ENCODE results near the gene PAX8.

PAX8 gene

GRCh38 chr2:113181258-113182051 lies 97.3 kb downstream of the PAX8 start:
- DNase-seq: no peak

DNA sequence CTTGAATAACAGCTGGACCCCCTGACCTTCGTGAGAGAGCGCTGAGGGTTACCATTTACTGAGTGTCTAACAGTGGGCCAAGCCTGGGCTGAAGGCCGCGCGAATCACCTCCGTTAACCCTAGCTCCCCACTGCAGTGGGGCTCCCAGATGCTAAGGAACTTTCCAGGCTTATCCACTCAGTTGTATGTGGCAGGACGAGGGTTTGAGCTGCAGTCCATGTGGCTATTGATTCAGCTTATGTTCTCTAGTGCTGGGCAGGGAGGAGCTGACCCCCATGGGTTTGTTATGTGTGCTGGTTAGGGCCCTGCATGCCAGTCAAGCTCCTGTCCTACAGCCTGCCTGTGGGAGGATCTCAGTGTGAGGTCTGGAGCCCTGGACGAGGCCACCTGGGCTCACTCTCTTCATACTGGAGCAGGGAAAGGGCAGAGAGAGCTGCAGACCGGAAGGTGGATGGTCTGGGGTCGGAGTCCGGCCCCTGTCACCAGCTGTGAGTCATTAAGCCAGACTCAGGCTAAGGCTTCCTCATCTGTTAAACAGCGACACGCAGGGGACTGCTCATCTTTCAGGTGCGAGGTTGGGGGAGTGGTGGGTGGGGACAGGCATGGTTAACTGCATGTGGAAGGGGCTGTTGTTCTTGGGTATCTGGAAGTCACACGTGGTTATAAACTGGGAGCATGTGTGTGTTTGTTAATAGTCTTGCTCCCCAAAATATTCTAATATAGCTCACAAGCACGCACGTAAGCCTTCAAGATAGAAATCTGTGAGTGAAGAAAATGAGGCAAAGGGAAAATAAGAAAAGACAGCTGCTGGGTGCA lies 98.4 kb downstream of the PAX8 start:
- DNase-seq: no peak

DNA sequence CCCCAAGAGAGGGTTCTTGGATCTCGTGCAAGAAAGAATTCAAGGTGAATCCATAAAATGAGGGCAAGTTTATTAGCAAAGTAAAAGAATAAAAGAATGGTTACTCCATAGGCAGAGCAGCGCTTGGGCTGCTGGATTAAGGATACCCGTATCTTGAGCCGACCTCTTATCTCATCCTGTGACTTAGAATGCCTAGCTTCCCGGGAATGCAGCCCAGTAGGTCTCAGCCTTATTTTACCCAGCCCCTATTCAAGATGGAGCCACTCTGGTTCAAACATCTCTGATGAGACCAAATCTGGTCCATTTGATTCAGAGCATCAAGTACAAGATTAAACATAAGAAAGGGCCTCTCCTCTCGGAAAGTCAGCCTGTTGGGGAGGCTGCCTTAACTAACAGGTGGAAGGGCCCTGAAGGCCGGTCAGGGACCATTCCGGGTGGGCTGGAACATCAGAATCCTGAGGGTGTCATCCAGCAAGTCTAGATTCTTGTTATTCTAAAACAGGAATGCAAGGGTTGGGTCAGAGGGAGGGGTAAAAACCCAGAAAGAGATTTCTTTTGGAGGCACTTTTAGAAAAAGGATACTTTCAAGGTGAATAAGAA lies 99.2 kb downstream of the PAX8 start:
- no peak for DNase-seq

GRCh38 chr2:113178891-113179290 lies 99.8 kb downstream of the PAX8 start:
- DNase-seq: no peak

DNA sequence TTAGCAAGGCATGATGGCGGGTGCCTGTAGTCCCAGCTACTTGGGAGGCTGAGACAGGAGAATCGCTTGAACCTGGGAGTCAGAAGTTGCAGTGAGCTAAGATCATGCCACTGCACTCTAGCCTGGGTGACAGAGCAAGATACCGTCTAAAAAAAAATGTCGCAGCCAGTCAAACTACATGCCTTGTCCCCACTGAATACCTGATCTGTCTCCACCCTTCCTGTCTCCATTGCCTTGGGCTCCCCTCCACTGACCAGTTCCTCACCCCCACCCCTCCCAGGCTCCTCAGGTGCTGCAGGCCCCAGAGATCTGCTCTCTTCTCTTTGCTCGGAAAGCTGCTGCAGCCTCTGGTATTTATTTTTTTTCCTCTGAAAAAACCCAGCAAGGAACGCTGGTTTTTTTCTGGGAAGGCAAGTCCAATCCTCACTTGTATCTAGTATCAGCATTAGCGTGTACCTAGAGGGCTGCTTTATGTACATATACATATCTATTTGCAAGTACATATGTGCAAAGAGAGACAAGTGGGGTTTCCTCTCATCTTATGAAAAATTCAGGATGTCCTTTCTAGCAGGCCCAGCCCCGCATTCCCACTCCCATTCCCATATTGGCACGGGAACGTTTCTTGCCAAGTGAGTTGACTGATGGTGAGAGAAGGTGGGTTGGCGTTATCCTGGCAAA lies 100.5 kb downstream of the PAX8 start:
- no peak for DNase-seq

DNA sequence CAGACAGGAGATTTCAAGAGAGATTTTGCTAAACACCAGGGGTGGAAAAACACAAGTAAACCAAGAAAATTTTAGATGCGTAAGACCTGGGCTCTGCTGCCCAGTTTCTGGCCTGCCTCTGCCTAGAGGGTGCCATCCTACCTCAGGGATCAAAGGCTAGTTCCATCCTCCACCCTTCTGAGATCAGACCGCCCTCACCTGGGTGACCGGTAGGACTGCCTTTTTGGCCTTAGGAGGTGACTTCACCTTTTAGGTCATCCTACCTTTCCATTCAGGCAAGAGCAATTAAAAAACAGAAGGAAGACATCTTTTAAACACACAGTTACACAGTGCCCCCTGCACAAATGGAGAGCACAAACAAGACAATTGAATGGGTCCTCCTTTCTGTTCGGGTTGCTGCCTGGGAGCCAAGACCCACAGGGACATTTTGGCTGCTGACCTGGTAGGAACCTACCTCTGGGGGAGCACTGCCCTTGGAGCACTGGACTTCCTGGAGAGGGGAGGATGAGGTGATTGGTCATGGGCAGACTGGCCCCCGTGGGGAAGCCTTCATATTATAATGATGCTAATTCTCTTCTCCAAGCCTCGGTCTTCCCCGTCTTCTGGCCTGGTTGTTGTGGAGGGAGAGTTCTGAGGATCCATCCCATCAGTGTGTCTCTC lies 101.9 kb downstream of the PAX8 start:
- DNase-seq: no peak

- no peak for DNase-seq
These were observed 102.7 kb downstream of the PAX8 start for GRCh38 chr2:113175736-113176695.

- DNase-seq: no peak
These were observed 103.6 kb downstream of the PAX8 start for GRCh38 chr2:113175042-113175628.

DNA sequence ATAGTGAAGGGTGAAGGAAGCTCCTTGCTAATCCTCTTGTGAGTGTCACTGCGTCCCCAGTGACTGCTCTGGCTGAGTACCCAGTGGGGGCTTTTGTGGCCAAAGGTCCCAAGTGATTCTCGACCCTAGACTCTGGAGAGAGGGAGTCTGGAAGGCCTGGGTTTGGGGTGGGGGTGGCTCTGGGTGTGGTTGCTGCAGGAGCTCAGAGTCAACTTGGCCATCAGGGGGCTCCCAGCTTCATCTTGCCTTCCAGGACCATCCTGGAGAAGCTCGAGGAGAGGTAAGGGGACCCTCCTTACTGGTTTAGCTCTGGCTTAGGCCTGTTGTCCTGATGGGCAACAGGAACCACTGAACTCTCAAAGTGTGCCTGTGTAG lies 104.4 kb downstream of the PAX8 start:
- DNase-seq: no peak

- DNase-seq: peak; percentile 67
These were observed 105.0 kb downstream of the PAX8 start, which contains the start of gene PSD4 for GRCh38 chr2:113173542-113174375. PSD4 (plus strand) TSS chr2:113173971; CDS start chr2:113182457, 8,486 bp downstream.

DNA sequence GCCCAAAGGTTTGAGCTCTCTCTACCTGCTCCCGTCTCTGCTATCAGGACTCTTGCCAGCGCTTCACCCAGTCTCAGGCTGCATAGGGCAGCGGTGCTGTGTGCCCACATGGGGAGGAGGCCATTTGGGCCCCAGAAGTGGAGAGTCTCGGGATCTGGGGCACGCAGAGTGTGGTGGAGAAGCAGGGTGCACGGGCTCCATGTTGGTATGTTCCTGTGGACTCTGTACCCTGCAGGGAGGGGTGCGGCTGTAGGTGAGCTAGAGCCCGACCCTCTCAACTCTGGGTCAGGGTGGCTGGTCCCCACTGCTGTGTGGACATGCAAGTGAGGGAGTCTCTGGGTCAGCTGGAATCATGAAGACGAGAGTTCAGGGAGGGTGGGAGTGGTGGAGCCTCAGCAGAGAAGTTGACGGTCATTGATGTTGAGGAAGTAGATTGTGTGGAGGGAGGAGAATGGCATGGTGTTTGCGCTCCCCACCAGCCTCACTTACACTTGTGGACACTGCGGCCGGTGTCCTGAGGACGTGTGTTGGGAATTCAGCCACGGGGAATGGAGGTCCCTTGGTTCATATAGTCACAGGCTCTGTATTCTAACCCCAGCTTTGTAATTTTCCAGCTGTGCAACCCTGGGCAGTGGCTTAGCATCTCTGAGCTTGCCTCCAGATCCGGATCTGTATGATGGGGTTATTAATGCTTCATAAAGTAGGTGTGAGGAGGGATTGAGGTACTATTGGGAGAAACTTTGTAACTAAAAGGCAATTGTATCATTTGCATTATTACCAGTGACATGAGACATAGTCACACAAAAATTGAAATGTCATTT lies 105.8 kb downstream of the PAX8 start:
- no peak for DNase-seq

GRCh38 chr2:113171334-113172075 lies 107.2 kb downstream of the PAX8 start:
- no peak for DNase-seq

GRCh38 chr2:113169586-113169985 lies 109.1 kb downstream of the PAX8 start:
- DNase-seq: no peak

DNA sequence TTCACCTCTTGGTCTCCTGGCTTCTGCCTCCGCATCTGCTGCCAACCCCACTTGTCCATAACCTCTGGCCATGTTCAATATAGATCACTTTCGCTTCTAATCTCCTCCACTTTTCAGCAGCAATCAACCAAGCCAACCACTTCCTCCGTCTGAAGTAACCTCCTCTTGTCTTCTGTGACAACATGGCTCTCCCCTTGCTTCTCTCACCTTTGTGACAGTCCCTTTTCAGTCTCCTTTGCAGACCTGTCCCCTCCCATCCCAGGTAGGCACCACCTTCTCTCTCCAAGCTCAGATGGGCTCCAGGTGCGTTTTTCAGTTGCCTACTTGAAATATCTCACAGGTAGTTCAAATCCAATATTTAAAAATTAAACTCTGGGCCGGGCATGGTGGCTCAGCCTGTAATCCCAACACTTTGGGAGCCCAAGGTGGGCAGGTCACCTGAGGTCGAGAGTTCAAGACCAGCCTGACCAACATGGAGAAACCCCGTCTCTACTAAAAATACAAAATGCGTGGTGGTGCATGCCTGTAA lies 109.7 kb downstream of the PAX8 start:
- no peak for DNase-seq

GRCh38 chr2:113167962-113168340 lies 110.8 kb downstream of the PAX8 start:
- no peak for DNase-seq

DNA sequence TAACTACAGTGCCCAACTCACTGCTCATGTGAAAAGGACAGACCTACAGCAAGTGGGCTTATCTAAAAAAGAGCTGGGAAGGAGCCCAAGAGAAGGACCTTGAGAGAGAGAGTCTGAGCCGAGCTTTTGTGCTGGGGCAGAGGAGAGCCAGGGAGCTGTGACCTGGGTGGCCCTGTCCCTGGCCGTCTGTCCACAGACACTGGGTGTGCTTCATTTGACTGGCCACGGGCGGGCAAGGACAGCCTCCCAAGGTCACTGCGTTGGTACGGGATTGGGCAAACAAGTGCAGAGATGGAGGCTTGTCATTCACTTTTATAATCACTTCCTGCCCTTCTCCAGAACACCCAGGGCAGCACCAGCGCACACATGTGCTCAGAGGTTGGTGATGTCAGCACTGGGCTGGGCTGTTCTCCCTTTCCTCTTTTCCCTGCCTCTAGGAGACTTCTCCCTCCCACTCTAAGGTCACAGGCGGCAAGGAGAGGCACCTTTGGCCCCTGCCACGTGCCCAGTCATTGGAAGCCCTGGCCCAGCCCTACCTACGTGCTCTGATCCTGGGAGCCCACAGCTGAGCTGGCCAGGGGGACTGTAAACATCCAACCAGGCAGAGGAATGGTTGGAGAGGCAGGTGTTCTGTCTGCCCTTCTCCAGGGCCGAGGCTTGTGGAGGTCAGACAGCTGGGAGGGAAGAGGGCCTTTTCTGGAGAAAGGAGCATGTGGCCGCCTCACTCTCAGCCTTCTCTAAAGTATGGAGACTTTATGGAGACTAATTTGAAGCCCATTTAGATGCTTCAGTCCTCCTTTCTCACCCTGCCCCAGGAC lies 111.4 kb downstream of the PAX8 start:
- no peak for DNase-seq

DNA sequence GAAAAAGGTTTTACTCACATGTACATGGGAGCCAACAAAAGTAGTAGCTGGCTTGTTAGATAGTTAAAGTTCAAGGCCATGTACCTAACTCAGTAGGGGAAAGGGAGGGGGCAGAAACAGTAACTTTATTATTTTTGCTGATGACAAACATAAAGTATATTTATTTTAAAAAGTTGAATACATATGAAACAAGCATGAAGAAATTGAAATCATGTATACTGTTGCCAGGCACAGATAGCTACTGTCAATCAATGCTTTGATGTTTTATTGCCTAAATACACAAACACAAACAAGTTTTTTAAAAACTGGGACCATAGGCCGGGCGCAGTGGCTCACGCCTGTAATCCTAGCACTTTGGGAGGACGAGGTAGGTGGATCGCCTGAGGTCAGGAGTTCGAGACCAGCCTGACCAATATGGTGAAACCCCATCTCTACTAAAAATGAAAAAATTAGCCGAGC lies 112.5 kb downstream of the PAX8 start:
- DNase-seq: no peak
